K562 (cell line): Measurements from ENCODE around the gene SHBG. TPM values are rescaled to one million over a fixed set of nuclear protein-coding genes. Genes with fewer than 3 reads are reported as not detected.
A peak's percentile ranks its signal among the peaks of the same experiment; 100 is the strongest.

ENCODE experiments used
- ATAC-seq: fragments of 200-7000 bp; cut with Tn5 transposase; 3 replicates; pipeline ENCODE4 v1.9.1; 2020; ENCODE audit warnings: moderate library complexity
- BruUV-seq: library from RNA; stranded (reverse); fragments of 400-500 nt; replicated peaks from 2 replicates; lab custom pipeline; 2021; lab: Mats Ljungman, UMichigan
- CTCF ChIA-PET: fragments of 300-600 bp; formaldehyde crosslinking; extraction: SDS; loops from one replicate; lab custom pipeline; 2021; ENCODE audit warnings: low intra/inter-chr PET ratio; lab: Yijun Ruan, JAX
- POLR2A ChIA-PET: fragments of 300-600, 350-650 bp; sonication (Branson Sonifier 250); formaldehyde crosslinking; extraction: SDS; loops from one replicate; lab custom pipeline; 2021; ENCODE audit warnings: antibody characterized with exemption, inconsistent platforms; lab: Yijun Ruan, JAX
- DNase-seq, 4 experiments: peaks; one replicate each; pipeline versions ENCODE4 v3.0.0 to v3.0.0-alpha.2; 2011 to 2018; ENCODE audit warnings: low spot score in 3 of 4, mixed read lengths in 3 of 4; ENCODE audit errors: extremely low read depth in 1 of 4
- FAIRE-seq: peaks from 2 replicates; lab custom pipeline; 2011; peaks lifted over from hg19 to GRCh38; lab: Jason Lieb, UNC
- H2AFZ ChIP-seq: 2 replicates; pipeline ENCODE4 v1.6.0; 2011; ENCODE audit warnings: low read depth, low read length, control low read depth, inconsistent platforms
- H3K27ac ChIP-seq: fragments of 200-600 bp; 3 replicates; pipeline ENCODE4 v1.8.0; 2011; ENCODE audit warnings: low read depth, mild to moderate bottlenecking, control low read depth, inconsistent platforms, low read length, moderate library complexity, mixed read lengths; ENCODE audit errors: extremely low read depth
- H3K27me3 ChIP-seq, 2 experiments: fragments of 300-600 bp in 1 of 2; 2 replicates in 1 of 2; 3 replicates in 1 of 2; pipeline versions ENCODE4 v1.6.0 to v1.8.0; 2011; ENCODE audit warnings: inconsistent platforms in 2 of 2, low read length in 2 of 2, mild to moderate bottlenecking in 1 of 2, mixed read lengths in 1 of 2, moderate library complexity in 1 of 2; ENCODE audit not compliant: control insufficient read depth in 2 of 2, insufficient read depth in 2 of 2
- H3K36me3 ChIP-seq: fragments of 300-600 bp; 3 replicates; pipeline ENCODE4 v1.8.0; 2011; ENCODE audit warnings: mild to moderate bottlenecking, low read length, inconsistent platforms; ENCODE audit not compliant: control insufficient read depth, insufficient read depth
- H3K4me1 ChIP-seq, 2 experiments: fragments of 200-600 bp in 1 of 2; replicated peaks in 1 of 2; 2 replicates in 1 of 2; 3 replicates in 1 of 2; pipeline versions ENCODE4 v1.5.1 to v1.8.0; 2011; ENCODE audit warnings: inconsistent platforms in 2 of 2, low read length in 2 of 2, mild to moderate bottlenecking in 1 of 2, mixed read lengths in 1 of 2, moderate library complexity in 1 of 2; ENCODE audit not compliant: control insufficient read depth in 2 of 2, insufficient read depth in 2 of 2
- H3K4me2 ChIP-seq: 2 replicates; pipeline ENCODE4 v1.6.1; 2011; ENCODE audit warnings: low read length, control low read depth, inconsistent platforms, mixed read lengths; ENCODE audit not compliant: insufficient read depth
- H3K4me3 ChIP-seq: fragments of 200-600 bp; sonication (generic), shearing (Covaris generic); 2 replicates; pipeline ENCODE4 v1.5.1; 2016; ENCODE audit warnings: control low read depth, inconsistent platforms
- H3K79me2 ChIP-seq: fragments of 200-600 bp; 3 replicates; pipeline ENCODE4 v1.8.0; 2011; ENCODE audit warnings: low read length, inconsistent platforms; ENCODE audit not compliant: control insufficient read depth, insufficient read depth
- H3K9ac ChIP-seq, 2 experiments: 2 replicates each; pipeline versions ENCODE4 v1.6.0 to v1.6.1; 2011; ENCODE audit warnings: low read depth in 2 of 2, low read length in 2 of 2, control low read depth in 1 of 2, inconsistent platforms in 1 of 2, mild to moderate bottlenecking in 1 of 2, mixed read lengths in 1 of 2; ENCODE audit not compliant: insufficient read depth in 1 of 2
- H3K9me1 ChIP-seq: one replicate; pipeline ENCODE4 v1.6.0; 2011; ENCODE audit warnings: inconsistent platforms, mild to moderate bottlenecking, low read length, moderate library complexity; ENCODE audit not compliant: control insufficient read depth, insufficient read depth
- H3K9me3 ChIP-seq: replicated peaks from 2 replicates; pipeline ENCODE4 v1.5.1; 2011; ENCODE audit warnings: low read depth, low read length, inconsistent platforms; ENCODE audit not compliant: control insufficient read depth, insufficient read depth
- H4K20me1 ChIP-seq: replicated peaks from 2 replicates; pipeline ENCODE4 v1.6.1; 2011; ENCODE audit warnings: low read length, inconsistent platforms, mixed read lengths; ENCODE audit not compliant: control insufficient read depth, insufficient read depth
- NELFE ChIP-seq: IDR thresholded peaks from 2 replicates; pipeline ENCODE4 v1.6.1; 2011; ENCODE audit warnings: mild to moderate bottlenecking; ENCODE audit not compliant: insufficient read depth, insufficient read length
- PML ChIP-seq: IDR thresholded peaks from 2 replicates; pipeline ENCODE4 v1.6.1; 2012; ENCODE audit warnings: low read length, inconsistent platforms
- ZNF76 ChIP-seq: fragments of 250-450 bp; sonication (Bioruptor Pico); IDR thresholded peaks from 2 replicates; pipeline ENCODE4 v1.4.0; 2020; ENCODE audit warnings: mild to moderate bottlenecking, moderate library complexity, borderline replicate concordance
- WGBS: fragments of 100-300 bp; shearing (Covaris generic); methylation state at CpG from one replicate; pipeline ENCODE4 v1.1.6; 2016; ENCODE audit warnings: low coverage, mixed read lengths; ENCODE audit not compliant: insufficient coverage; ENCODE audit errors: missing lambda C conversion rate; 5-methylcytosine and 5-hydroxymethylcytosine counted together
- in situ Hi-C: fragments of 300-500 bp; cut with MboI; formaldehyde crosslinking; loops from 4 replicates; pipeline ENCODE4 v1.15.0; 2018; ENCODE audit warnings: inconsistent platforms, mixed read lengths
- intact Hi-C: fragments of 100-400 bp; cut with micrococcal nuclease; formaldehyde crosslinking; loops from 2 replicates; pipeline ENCODE4 v1.14.2; 2022
- polyA plus RNA-seq, 8 experiments: library from polyadenylated mRNA; depleted of rRNA in 4 of 8; stranded (reverse) in 5 of 8; unstranded in 3 of 8; fragments of >200 nt; fragmentation: Nextera tagmentation in 2 of 8; fragmentation: Illumina TruSeq in 1 of 8; extraction: Ambion mirVana in 2 of 8; extraction: Trizol in 1 of 8; gene quantifications; 2 replicates each; pipeline versions ENCODE4 v1.2.1 to v1.2.3, GENCODE V29; 2011 to 2014; ENCODE audit warnings: inconsistent platforms in 1 of 8, missing spikeins in 1 of 8
- total RNA-seq, 7 experiments: library from RNA; depleted of rRNA in 6 of 7; stranded (reverse); fragments of >200 nt in 6 of 7; fragmentation: Illumina TruSeq in 2 of 7; extraction: Trizol in 2 of 7; gene quantifications; 2 replicates each; pipeline versions ENCODE4 v1.2.1 to v1.2.3, GENCODE V29; 2011 to 2021; ENCODE audit warnings: low replicate concordance in 1 of 7
- TF ChIP-seq, protein P1 (sequence below): conservative IDR thresholded peaks from 2 replicates; pipeline ENCODE4 v1.6.1; 2011; ENCODE audit warnings: low read depth, mild to moderate bottlenecking, low read length; ENCODE audit not compliant: control insufficient read depth
- TF ChIP-seq, protein P2 (sequence below), 2 experiments: fragments of 250-450 bp in 1 of 2; fragments of 450-650 bp in 1 of 2; sonication (Bioruptor Pico) in 1 of 2; IDR thresholded peaks; 2 replicates each; pipeline versions ENCODE4 v1.6.1 to v1.8.0; 2016 to 2021; ENCODE audit warnings: mild to moderate bottlenecking in 2 of 2, moderate library complexity in 2 of 2, missing compliant biosample characterization in 1 of 2, missing genetic modification characterization in 1 of 2
- TF ChIP-seq, protein P3 (sequence below), 2 experiments: fragments of 450-650 bp; formaldehyde crosslinking in 1 of 2; IDR thresholded peaks; 2 replicates each; pipeline versions ENCODE4 v1.4.0 to v1.6.1; 2014 to 2020; ENCODE audit warnings: mild to moderate bottlenecking in 2 of 2, borderline replicate concordance in 1 of 2, low read depth in 1 of 2

SHBG gene
- total and polyA plus RNA-seq, 9 of the 15 experiments (the other 6 are each of a cell fraction or from before 2014, with no cell fraction given) = not detected

DNA sequence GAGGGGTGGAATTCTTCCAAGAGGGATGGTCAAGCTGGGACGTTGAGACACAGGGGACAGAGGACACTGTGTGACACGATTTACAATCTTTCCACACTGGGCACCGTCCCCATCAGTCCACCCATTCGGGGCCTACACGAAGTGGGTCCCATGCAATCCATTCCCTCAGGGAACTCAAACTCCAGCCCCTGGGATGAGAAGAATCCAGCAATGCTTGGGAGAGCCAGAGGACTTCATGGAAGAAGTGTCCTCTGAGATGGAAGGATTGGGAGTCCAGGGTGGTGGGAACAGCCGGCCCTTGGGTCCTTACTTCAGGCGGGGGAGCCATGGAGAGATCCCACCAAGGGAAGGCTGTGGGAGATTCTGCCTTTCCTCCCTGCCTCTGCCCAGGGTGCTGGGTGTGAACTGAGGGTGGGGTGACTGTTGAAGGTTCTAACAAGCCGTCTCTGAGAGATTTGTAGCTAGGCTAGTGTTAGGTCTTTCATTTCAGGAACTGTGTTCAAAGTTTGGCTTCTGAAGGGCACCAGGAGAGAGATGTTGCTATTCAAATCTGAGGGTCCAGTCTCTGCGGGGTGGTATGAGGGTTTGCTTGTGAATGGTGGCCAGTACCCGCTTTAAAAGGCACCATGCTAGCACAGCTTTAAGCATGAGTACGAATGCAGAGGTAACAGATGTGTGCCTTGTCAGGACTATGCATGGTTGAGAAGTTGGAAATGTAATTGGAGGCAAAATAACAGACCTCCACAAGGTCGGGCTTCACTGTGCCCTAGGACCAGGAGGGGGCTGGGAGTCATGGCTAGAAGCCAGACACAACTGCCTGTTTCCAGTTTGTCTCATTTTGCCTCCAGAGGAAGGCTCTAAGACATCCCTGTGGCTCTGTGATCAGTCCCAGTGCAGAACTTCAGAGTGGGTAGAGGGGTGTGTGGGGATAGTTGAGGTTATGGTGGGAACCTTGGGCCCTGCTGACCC is 22.7 kb downstream of the SHBG start:
- Histone ChIP-seq H2AFZ (no peak overlapping the region), H3K9me1 (no peaks in the 10 kb centered on the region), H3K27me3 (no peaks in the 10 kb centered on the region), H3K4me1 (peaks cover 6 to 42% of the 10 kb centered on the region in 2 experiments; a peak in 4 of 5 replicates), H3K36me3 (no peaks in the 10 kb centered on the region), H3K27ac (no peak overlapping the region), H4K20me1 (no peaks in the 10 kb centered on the region; the same call in 1 of the 2 replicates), H3K4me3 (no peak overlapping the region), H3K9ac (0 out of 4 replicates have a peak overlapping the region, but pooled peaks of 1 of the 2 experiments have one; percentile 2), H3K4me2 (no peak overlapping the region), H3K79me2 (no peaks in the 10 kb centered on the region), H3K9me3 (no peaks in the 10 kb centered on the region)
- POLR2A ChIA-PET = interaction anchor here (0.6 to 2.9 kb wide), 3 partner anchors 34 to 445 kb away, joined by 3 to 41 read pairs (median 3); partner anchors contain the start of genes TP53 and WRAP53
- FAIRE-seq (no peak), DNase-seq (no peak), ATAC-seq (no peak)
- BruUV-seq = no TSS peak
- in situ Hi-C loops = no loop called here
- intact Hi-C loops = no loop called here
- whole genome bisulfite sequencing = 58% methylated on average over 12 of the region's 12 CpGs
- CTCF ChIA-PET = no interaction called here
- TF ChIP-seq PML = no peak
- TF ChIP-seq, protein P1, sequence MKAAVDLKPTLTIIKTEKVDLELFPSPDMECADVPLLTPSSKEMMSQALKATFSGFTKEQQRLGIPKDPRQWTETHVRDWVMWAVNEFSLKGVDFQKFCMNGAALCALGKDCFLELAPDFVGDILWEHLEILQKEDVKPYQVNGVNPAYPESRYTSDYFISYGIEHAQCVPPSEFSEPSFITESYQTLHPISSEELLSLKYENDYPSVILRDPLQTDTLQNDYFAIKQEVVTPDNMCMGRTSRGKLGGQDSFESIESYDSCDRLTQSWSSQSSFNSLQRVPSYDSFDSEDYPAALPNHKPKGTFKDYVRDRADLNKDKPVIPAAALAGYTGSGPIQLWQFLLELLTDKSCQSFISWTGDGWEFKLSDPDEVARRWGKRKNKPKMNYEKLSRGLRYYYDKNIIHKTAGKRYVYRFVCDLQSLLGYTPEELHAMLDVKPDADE = no peak
- no peak for TF ChIP-seq ZNF76 (CRISPR knock-in tag)
- TF ChIP-seq NELFE = no peak
- TF ChIP-seq, protein P2, sequence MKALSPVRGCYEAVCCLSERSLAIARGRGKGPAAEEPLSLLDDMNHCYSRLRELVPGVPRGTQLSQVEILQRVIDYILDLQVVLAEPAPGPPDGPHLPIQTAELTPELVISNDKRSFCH (CRISPR knock-in tag; IDR thresholded peaks at IDR 0.05) = no peak
- TF ChIP-seq, protein P2 (tag; IDR thresholded peaks at IDR 0.05) = no peak
- TF ChIP-seq, protein P3, sequence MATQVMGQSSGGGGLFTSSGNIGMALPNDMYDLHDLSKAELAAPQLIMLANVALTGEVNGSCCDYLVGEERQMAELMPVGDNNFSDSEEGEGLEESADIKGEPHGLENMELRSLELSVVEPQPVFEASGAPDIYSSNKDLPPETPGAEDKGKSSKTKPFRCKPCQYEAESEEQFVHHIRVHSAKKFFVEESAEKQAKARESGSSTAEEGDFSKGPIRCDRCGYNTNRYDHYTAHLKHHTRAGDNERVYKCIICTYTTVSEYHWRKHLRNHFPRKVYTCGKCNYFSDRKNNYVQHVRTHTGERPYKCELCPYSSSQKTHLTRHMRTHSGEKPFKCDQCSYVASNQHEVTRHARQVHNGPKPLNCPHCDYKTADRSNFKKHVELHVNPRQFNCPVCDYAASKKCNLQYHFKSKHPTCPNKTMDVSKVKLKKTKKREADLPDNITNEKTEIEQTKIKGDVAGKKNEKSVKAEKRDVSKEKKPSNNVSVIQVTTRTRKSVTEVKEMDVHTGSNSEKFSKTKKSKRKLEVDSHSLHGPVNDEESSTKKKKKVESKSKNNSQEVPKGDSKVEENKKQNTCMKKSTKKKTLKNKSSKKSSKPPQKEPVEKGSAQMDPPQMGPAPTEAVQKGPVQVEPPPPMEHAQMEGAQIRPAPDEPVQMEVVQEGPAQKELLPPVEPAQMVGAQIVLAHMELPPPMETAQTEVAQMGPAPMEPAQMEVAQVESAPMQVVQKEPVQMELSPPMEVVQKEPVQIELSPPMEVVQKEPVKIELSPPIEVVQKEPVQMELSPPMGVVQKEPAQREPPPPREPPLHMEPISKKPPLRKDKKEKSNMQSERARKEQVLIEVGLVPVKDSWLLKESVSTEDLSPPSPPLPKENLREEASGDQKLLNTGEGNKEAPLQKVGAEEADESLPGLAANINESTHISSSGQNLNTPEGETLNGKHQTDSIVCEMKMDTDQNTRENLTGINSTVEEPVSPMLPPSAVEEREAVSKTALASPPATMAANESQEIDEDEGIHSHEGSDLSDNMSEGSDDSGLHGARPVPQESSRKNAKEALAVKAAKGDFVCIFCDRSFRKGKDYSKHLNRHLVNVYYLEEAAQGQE (IDR thresholded peaks at IDR 0.05; ENCODE audit: borderline replicate concordance) = peak; percentile 53
- TF ChIP-seq, protein P3 (CRISPR knock-in tag; IDR thresholded peaks at IDR 0.05; ENCODE audit: low read depth) = no peak
